Transverse colon (tissue), 4 donors: ENCODE results near the gene LATS1. TPM values are rescaled to one million over a fixed set of nuclear protein-coding genes. Genes with fewer than 3 reads are reported as not detected.

ENCODE experiments used
- DNase-seq: peaks from one replicate; pipeline ENCODE4 v3.0.0-alpha.2; 2019
- H3K27ac ChIP-seq, 4 donors: fragments of 200-600 bp; sonication (generic); 2 replicates each; pipeline ENCODE4 v1.5.1; 2016 to 2018; ENCODE audit warnings: inconsistent platforms in 4 of 4
- H3K27me3 ChIP-seq: fragments of 200-600 bp; sonication (generic); 2 replicates; pipeline ENCODE4 v1.5.1; 2017; ENCODE audit warnings: inconsistent platforms
- H3K36me3 ChIP-seq, 4 donors: fragments of 200-600 bp; sonication (generic); 2 replicates each; pipeline ENCODE4 v1.5.1; 2017 to 2019; ENCODE audit warnings: inconsistent platforms in 4 of 4
- H3K4me1 ChIP-seq, 4 donors: fragments of 200-600 bp; sonication (generic); 2 replicates each; pipeline ENCODE4 v1.5.1; 2017 to 2020; ENCODE audit warnings: inconsistent platforms in 4 of 4
- H3K4me3 ChIP-seq, 4 donors: fragments of 200-600 bp; sonication (generic); 1 replicate in 1 of 4; 2 replicates in 3 of 4; pipeline versions ENCODE4 v1.5.1 to v1.6.1; 2017 to 2019; ENCODE audit warnings: inconsistent platforms in 4 of 4
- H3K9me3 ChIP-seq, 2 donors: fragments of 200-600 bp; sonication (generic); 2 replicates each; pipeline ENCODE4 v1.5.1; 2017 to 2019; ENCODE audit warnings: inconsistent platforms in 2 of 2
- CTCF ChIP-seq, 5 experiments: fragments of 200-600 bp in 3 of 5; fragments of 450-650 bp in 2 of 5; sonication (generic) in 3 of 5; IDR thresholded peaks; 1 replicate in 2 of 5; 2 replicates in 3 of 5; pipeline ENCODE4 v1.5.1; 2016 to 2017; ENCODE audit warnings: antibody characterized with exemption in 5 of 5, inconsistent platforms in 3 of 5, mild to moderate bottlenecking in 2 of 5, moderate library complexity in 1 of 5
- EP300 ChIP-seq: sonication (generic); formaldehyde crosslinking; IDR thresholded peaks from one replicate; pipeline ENCODE4 v1.6.1; 2017; ENCODE audit warnings: antibody characterized with exemption, low read depth
- POLR2A ChIP-seq: fragments of 450-650 bp; IDR thresholded peaks from one replicate; pipeline ENCODE4 v1.6.1; 2016; ENCODE audit warnings: antibody characterized with exemption, mild to moderate bottlenecking, moderate library complexity
- POLR2AphosphoS5 ChIP-seq, 3 donors: sonication (generic); formaldehyde crosslinking; IDR thresholded peaks; one replicate each; pipeline ENCODE4 v1.6.1; 2016; ENCODE audit warnings: antibody characterized with exemption in 3 of 3
- WGBS, 2 donors: methylation state at CpG; one replicate each; pipeline ENCODE4 v1.1.5; 2018; ENCODE audit warnings: low coverage in 1 of 2; 5-methylcytosine and 5-hydroxymethylcytosine counted together
- in situ Hi-C, 4 donors: fragments of 200-750 bp; cut with MboI; loops; one replicate each; pipeline versions ENCODE4 v1.15.0 to v1.15.1; 2017; ENCODE audit warnings: low sequenced_read_pairs in 3 of 4, low pct_ligation_motif_present in 1 of 4, low pct_unique_long_range_greater_than_20kb in 1 of 4
- intact Hi-C: fragments of 100-400 bp; cut with DNase I; formaldehyde crosslinking; loops from one replicate; pipeline ENCODE4 v1.15.1; 2023; ENCODE audit warnings: low total_unique reads
- total RNA-seq, 4 donors: library from RNA; depleted of rRNA; stranded (reverse); fragments of >200 nt; gene quantifications; one replicate each; pipeline ENCODE4 v1.1.0, GENCODE V29; 2016

Gene LATS1
- total RNA-seq, 4 donors from 2014 or later, result 13.1 to 28.4 (median 19.4) TPM

GRCh38 chr6:149636124-149636523 lies 81.8 kb downstream of the LATS1 start:
- DNase-seq, result no peak
- 56 to 63% methylated on average over 2 of the region's 2 CpGs for WGBS, 2 donors
- no peaks in the 10 kb centered on the region for H3K4me1 ChIP-seq
- H3K27ac ChIP-seq, result no peak overlapping the region
- no peaks in the 10 kb centered on the region for H3K27me3 ChIP-seq
- peaks cover 0 to 15% (median 3%) of the 10 kb centered on the region in 4 donors for H3K36me3 ChIP-seq
- intact Hi-C loops (no loop called here), in situ Hi-C loops (no loop called here)
- H3K9me3 ChIP-seq, result no peaks in the 10 kb centered on the region
- TF ChIP-seq POLR2A, result no peak
- TF ChIP-seq EP300, result no peak
- no peak for TF ChIP-seq POLR2AphosphoS5 (IDR thresholded peaks at IDR 0.05)
- TF ChIP-seq CTCF (IDR thresholded peaks at IDR 0.05), result no peak
- H3K4me3 ChIP-seq, result no peak overlapping the region

GRCh38 chr6:149634315-149634714 lies 83.6 kb downstream of the LATS1 start:
- in situ Hi-C loops, result no loop called here

GRCh38 chr6:149628875-149629510 lies 88.9 kb downstream of the LATS1 start:
- Histone ChIP-seq H3K27me3 (no peaks in the 10 kb centered on the region), H3K27ac (no peak overlapping the region), H3K4me1 (no peaks in the 10 kb centered on the region), H3K9me3 (no peaks in the 10 kb centered on the region), H3K4me3 (no peak overlapping the region), H3K36me3 (peaks cover 0 to 10% (median 0%) of the 10 kb centered on the region in 4 donors)
- TF ChIP-seq POLR2A (no peak), POLR2AphosphoS5 (IDR thresholded peaks at IDR 0.05) (no peak), EP300 (no peak), CTCF (IDR thresholded peaks at IDR 0.05) (no peak)
- 87 to 100% methylated on average over 3 to 4 of the region's 4 CpGs for WGBS, 2 donors
- no peak for DNase-seq
- in situ Hi-C loops (no loop called here), intact Hi-C loops (no loop called here)

More at GRCh38 chr6:149634315-149634714, 83.6 kb downstream of the LATS1 start:
- no peaks in the 10 kb centered on the region for H3K4me1 ChIP-seq
- no peak for DNase-seq
- H3K9me3 ChIP-seq, result no peaks in the 10 kb centered on the region
- intact Hi-C loops, result no loop called here
- 97 to 100% methylated on average over 1 of the region's 1 CpG for WGBS, 2 donors
- H3K27ac ChIP-seq, result no peak overlapping the region
- no peaks in the 10 kb centered on the region for H3K27me3 ChIP-seq
- TF ChIP-seq POLR2AphosphoS5 (IDR thresholded peaks at IDR 0.05) (no peak), EP300 (no peak), POLR2A (no peak), CTCF (IDR thresholded peaks at IDR 0.05) (no peak)
- no peak overlapping the region for H3K4me3 ChIP-seq
- peaks cover 0 to 15% (median 3%) of the 10 kb centered on the region in 4 donors for H3K36me3 ChIP-seq

GRCh38 chr6:149627672-149628071 lies 90.2 kb downstream of the LATS1 start:
- H3K27me3 ChIP-seq, result no peaks in the 10 kb centered on the region
- no peak overlapping the region for H3K27ac ChIP-seq
- H3K4me1 ChIP-seq, result no peaks in the 10 kb centered on the region
- H3K4me3 ChIP-seq, result no peak overlapping the region
- TF ChIP-seq EP300, result no peak
- no peak for TF ChIP-seq POLR2A
- TF ChIP-seq CTCF (IDR thresholded peaks at IDR 0.05), result no peak
- TF ChIP-seq POLR2AphosphoS5 (IDR thresholded peaks at IDR 0.05), result no peak
- H3K36me3 ChIP-seq, result peaks cover 0 to 9% (median 3%) of the 10 kb centered on the region in 4 donors
- no peaks in the 10 kb centered on the region for H3K9me3 ChIP-seq
- intact Hi-C loops, result no loop called here
- in situ Hi-C loops, result no loop called here
- DNase-seq, result no peak
